Breast epithelium (tissue), 4 donors: ENCODE results near the gene FNDC3B. TPM values are rescaled to one million over a fixed set of nuclear protein-coding genes. Genes with fewer than 3 reads are reported as not detected.

ENCODE experiments used
- DNase-seq, 2 donors: peaks; one replicate each; pipeline ENCODE4 v3.0.0-alpha.2; 2019; ENCODE audit warnings: low spot score in 2 of 2
- H3K27ac ChIP-seq, 2 donors: fragments of 200-600 bp; sonication (generic) in 1 of 2; one replicate each; pipeline ENCODE4 v1.5.1; 2016 to 2019; ENCODE audit warnings: mild to moderate bottlenecking in 1 of 2
- H3K27me3 ChIP-seq, 2 donors: fragments of 200-600 bp; sonication (generic) in 1 of 2; one replicate each; pipeline versions ENCODE4 v1.5.1 to v1.6.0; 2017 to 2019; ENCODE audit warnings: control low read depth in 1 of 2, mild to moderate bottlenecking in 1 of 2
- H3K36me3 ChIP-seq: fragments of 200-600 bp; one replicate; pipeline ENCODE4 v1.5.1; 2019
- H3K4me1 ChIP-seq, 2 donors: fragments of 200-600 bp; sonication (generic); one replicate each; pipeline ENCODE4 v1.5.1; 2016 to 2019; ENCODE audit warnings: control low read depth in 1 of 2
- H3K4me3 ChIP-seq, 3 donors: fragments of 200-600 bp; sonication (generic); 1 replicate in 2 of 3; 2 replicates in 1 of 3; pipeline ENCODE4 v1.5.1; 2016 to 2019; ENCODE audit warnings: mild to moderate bottlenecking in 3 of 3, moderate library complexity in 2 of 3
- H3K9me3 ChIP-seq, 2 donors: fragments of 200-600 bp; sonication (generic) in 1 of 2; one replicate each; pipeline ENCODE4 v1.5.1; 2016 to 2019; ENCODE audit warnings: control low read depth in 1 of 2
- POLR2A ChIP-seq: fragments of 450-650 bp; IDR thresholded peaks from one replicate; pipeline ENCODE4 v1.6.1; 2016; ENCODE audit warnings: antibody characterized with exemption, mild to moderate bottlenecking, moderate library complexity
- POLR2AphosphoS5 ChIP-seq, 3 donors: sonication (generic); formaldehyde crosslinking; IDR thresholded peaks; one replicate each; pipeline ENCODE4 v1.6.1; 2017; ENCODE audit warnings: antibody characterized with exemption in 3 of 3
- intact Hi-C: fragments of 100-400 bp; cut with DNase I; formaldehyde crosslinking; loops from one replicate; pipeline ENCODE4 v1.15.1; 2023; ENCODE audit warnings: low total_unique reads
- total RNA-seq, 3 donors: library from RNA; depleted of rRNA; stranded (reverse); fragments of >200 nt; gene quantifications; one replicate each; pipeline ENCODE4 v1.1.0, GENCODE V29; 2016
- TF ChIP-seq, protein P1 (sequence below), 3 donors: fragments of 450-650 bp; IDR thresholded peaks; one replicate each; pipeline ENCODE4 v1.5.1; 2016 to 2017; ENCODE audit warnings: antibody characterized with exemption in 3 of 3, mild to moderate bottlenecking in 3 of 3, moderate library complexity in 3 of 3

Gene FNDC3B
- total RNA-seq, 3 donors from 2014 or later: 131 to 172 (median 149) TPM

GRCh38 chr3:172282850-172283249 is 243.5 kb downstream of the FNDC3B start:
- Histone ChIP-seq H3K36me3 (no peaks in the 10 kb centered on the region), H3K27me3 (no peaks in the 10 kb centered on the region), H3K27ac (no peak overlapping the region), H3K4me1 (peaks cover 0 to 3% of the 10 kb centered on the region in 2 donors), H3K4me3 (no peak overlapping the region), H3K9me3 (no peaks in the 10 kb centered on the region)
- TF ChIP-seq, protein P1, sequence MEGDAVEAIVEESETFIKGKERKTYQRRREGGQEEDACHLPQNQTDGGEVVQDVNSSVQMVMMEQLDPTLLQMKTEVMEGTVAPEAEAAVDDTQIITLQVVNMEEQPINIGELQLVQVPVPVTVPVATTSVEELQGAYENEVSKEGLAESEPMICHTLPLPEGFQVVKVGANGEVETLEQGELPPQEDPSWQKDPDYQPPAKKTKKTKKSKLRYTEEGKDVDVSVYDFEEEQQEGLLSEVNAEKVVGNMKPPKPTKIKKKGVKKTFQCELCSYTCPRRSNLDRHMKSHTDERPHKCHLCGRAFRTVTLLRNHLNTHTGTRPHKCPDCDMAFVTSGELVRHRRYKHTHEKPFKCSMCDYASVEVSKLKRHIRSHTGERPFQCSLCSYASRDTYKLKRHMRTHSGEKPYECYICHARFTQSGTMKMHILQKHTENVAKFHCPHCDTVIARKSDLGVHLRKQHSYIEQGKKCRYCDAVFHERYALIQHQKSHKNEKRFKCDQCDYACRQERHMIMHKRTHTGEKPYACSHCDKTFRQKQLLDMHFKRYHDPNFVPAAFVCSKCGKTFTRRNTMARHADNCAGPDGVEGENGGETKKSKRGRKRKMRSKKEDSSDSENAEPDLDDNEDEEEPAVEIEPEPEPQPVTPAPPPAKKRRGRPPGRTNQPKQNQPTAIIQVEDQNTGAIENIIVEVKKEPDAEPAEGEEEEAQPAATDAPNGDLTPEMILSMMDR (IDR thresholded peaks at IDR 0.05): no peak
- TF ChIP-seq POLR2AphosphoS5 (IDR thresholded peaks at IDR 0.05) (no peak), POLR2A (no peak)
- intact Hi-C loops: no loop called here
- no peak for DNase-seq

DNA sequence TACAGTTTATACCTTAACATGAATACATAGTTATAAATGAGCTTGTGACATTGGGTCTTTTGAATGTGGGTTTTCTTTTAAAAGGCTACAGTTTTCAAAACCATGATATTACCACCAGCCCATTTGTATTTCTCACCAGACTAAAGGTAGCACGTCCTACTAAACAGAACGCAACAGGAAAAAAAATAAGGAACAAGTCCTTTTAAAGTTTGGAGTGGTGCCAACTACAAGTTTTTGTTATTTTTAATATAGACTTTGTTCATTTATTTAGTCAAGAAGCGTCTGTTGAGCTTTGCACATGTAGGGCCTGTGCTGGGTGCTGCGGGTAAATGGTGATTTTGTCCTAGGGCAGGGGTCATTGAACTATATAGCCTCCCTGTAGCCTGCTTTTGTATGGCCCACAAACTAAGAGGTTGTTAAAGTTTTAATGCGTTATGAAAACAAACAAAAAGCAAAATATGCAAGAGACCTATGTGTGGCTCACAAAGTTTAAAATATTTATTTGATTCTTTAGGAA is 244.5 kb downstream of the FNDC3B start:
- H3K4me3 ChIP-seq: no peak overlapping the region
- DNase-seq: no peak
- H3K27me3 ChIP-seq: no peaks in the 10 kb centered on the region
- H3K4me1 ChIP-seq: no peaks in the 10 kb centered on the region
- H3K27ac ChIP-seq: no peak overlapping the region
- no peaks in the 10 kb centered on the region for H3K9me3 ChIP-seq
- TF ChIP-seq, protein P1 (IDR thresholded peaks at IDR 0.05): no peak
- TF ChIP-seq POLR2A (no peak), POLR2AphosphoS5 (IDR thresholded peaks at IDR 0.05) (no peak)
- H3K36me3 ChIP-seq: no peaks in the 10 kb centered on the region
- intact Hi-C loops: no loop called here

DNA sequence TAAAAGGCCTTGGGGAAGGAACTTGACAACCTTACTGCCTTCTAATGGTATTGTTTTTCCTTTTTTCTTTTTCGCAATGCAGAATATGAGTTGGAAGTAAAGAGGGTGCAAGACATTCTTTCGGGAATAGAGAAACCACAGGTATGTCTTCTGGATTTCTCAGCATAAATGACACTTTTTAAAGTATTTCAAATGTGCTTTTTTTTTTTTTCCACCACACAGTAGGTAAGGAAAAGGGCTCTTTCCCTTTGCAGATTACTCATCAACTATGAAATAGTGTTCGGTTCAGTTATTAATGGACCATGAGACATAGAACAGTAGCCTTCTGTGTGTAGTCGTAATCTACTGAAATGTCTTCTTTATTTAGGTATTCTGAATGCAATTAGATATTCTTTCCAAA is 246.5 kb downstream of the FNDC3B start:
- Histone ChIP-seq H3K27ac (no peak overlapping the region), H3K36me3 (no peaks in the 10 kb centered on the region), H3K27me3 (no peaks in the 10 kb centered on the region), H3K4me1 (no peaks in the 10 kb centered on the region), H3K4me3 (no peak overlapping the region), H3K9me3 (no peaks in the 10 kb centered on the region)
- no peak for DNase-seq
- intact Hi-C loops: no loop called here
- TF ChIP-seq POLR2A (no peak), POLR2AphosphoS5 (IDR thresholded peaks at IDR 0.05) (no peak)
- TF ChIP-seq, protein P1 (IDR thresholded peaks at IDR 0.05): no peak

- no peaks in the 10 kb centered on the region for H3K9me3 ChIP-seq
- H3K36me3 ChIP-seq: no peaks in the 10 kb centered on the region
- no peak overlapping the region for H3K4me3 ChIP-seq
- TF ChIP-seq POLR2AphosphoS5 (IDR thresholded peaks at IDR 0.05) (no peak), POLR2A (no peak)
- no peaks in the 10 kb centered on the region for H3K27me3 ChIP-seq
- no peak for DNase-seq
- no peaks in the 10 kb centered on the region for H3K4me1 ChIP-seq
- intact Hi-C loops: no loop called here
- no peak overlapping the region for H3K27ac ChIP-seq
These were observed 247.3 kb downstream of the FNDC3B start for GRCh38 chr3:172286548-172287148.

GRCh38 chr3:172287937-172288477 is 248.6 kb downstream of the FNDC3B start:
- TF ChIP-seq POLR2AphosphoS5 (IDR thresholded peaks at IDR 0.05): no peak
- TF ChIP-seq, protein P1 (IDR thresholded peaks at IDR 0.05): no peak
- H3K9me3 ChIP-seq: no peaks in the 10 kb centered on the region
- peak overlapping the region in 1 of 2 donors; percentile 22 for H3K27ac ChIP-seq
- H3K4me3 ChIP-seq: no peak overlapping the region
- intact Hi-C loops: no loop called here
- no peaks in the 10 kb centered on the region for H3K36me3 ChIP-seq
- no peaks in the 10 kb centered on the region for H3K4me1 ChIP-seq
- H3K27me3 ChIP-seq: no peaks in the 10 kb centered on the region
- no peak for DNase-seq
